Measurements from ENCODE around the gene RNU6-8.

The RNU6-8 gene

GRCh38 chr14:32189811-32190210 is 13.3 kb downstream of the RNU6-8 start:
- Histone ChIP-seq H3K27me3 (replicated peaks; ENCODE audit: control insufficient read depth, insufficient read depth, low read length) (no peaks in the 10 kb centered on the region), H3K9ac (ENCODE audit: low read length) (no peak overlapping the region), H3K4me1 (ENCODE audit: control insufficient read depth, insufficient read depth, low read length) (no peaks in the 10 kb centered on the region), H3K36me3 (ENCODE audit: control insufficient read depth, insufficient read depth, low read length, severe bottlenecking) (no peaks in the 10 kb centered on the region), H3K4me3 (ENCODE audit: low read length) (no peak overlapping the region), H3K9me3 (ENCODE audit: control insufficient read depth, low read length) (peaks cover 8% of the 10 kb centered on the region)
- no peak for DNase-seq (ENCODE audit: low read depth)

- no peak overlapping the region for H3K4me3 ChIP-seq (ENCODE audit: low read length)
- H3K36me3 ChIP-seq (ENCODE audit: control insufficient read depth, insufficient read depth, low read length, severe bottlenecking): no peaks in the 10 kb centered on the region
- peaks cover 15% of the 10 kb centered on the region for H3K9me3 ChIP-seq (ENCODE audit: control insufficient read depth, low read length)
- no peaks in the 10 kb centered on the region for H3K4me1 ChIP-seq (ENCODE audit: control insufficient read depth, insufficient read depth, low read length)
- DNase-seq (ENCODE audit: low read depth): no peak
- H3K27me3 ChIP-seq (replicated peaks; ENCODE audit: control insufficient read depth, insufficient read depth, low read length): no peaks in the 10 kb centered on the region
- no peak overlapping the region for H3K9ac ChIP-seq (ENCODE audit: low read length)
These were observed 16.8 kb downstream of the RNU6-8 start for GRCh38 chr14:32186248-32186647.

GRCh38 chr14:32185097-32185496 is 18.0 kb downstream of the RNU6-8 start:
- Histone ChIP-seq H3K9me3 (ENCODE audit: control insufficient read depth, low read length) (peaks cover 19% of the 10 kb centered on the region), H3K4me1 (ENCODE audit: control insufficient read depth, insufficient read depth, low read length) (no peaks in the 10 kb centered on the region), H3K9ac (ENCODE audit: low read length) (no peak overlapping the region), H3K4me3 (ENCODE audit: low read length) (no peak overlapping the region), H3K27me3 (replicated peaks; ENCODE audit: control insufficient read depth, insufficient read depth, low read length) (no peaks in the 10 kb centered on the region), H3K36me3 (ENCODE audit: control insufficient read depth, insufficient read depth, low read length, severe bottlenecking) (no peaks in the 10 kb centered on the region)
- no peak for DNase-seq (ENCODE audit: low read depth)

GRCh38 chr14:32183151-32184058 is 19.7 kb downstream of the RNU6-8 start:
- no peaks in the 10 kb centered on the region for H3K27me3 ChIP-seq (replicated peaks; ENCODE audit: control insufficient read depth, insufficient read depth, low read length)
- no peaks in the 10 kb centered on the region for H3K36me3 ChIP-seq (ENCODE audit: control insufficient read depth, insufficient read depth, low read length, severe bottlenecking)
- no peaks in the 10 kb centered on the region for H3K4me1 ChIP-seq (ENCODE audit: control insufficient read depth, insufficient read depth, low read length)
- H3K4me3 ChIP-seq (ENCODE audit: low read length): no peak overlapping the region
- H3K9ac ChIP-seq (ENCODE audit: low read length): no peak overlapping the region
- no peak for DNase-seq (ENCODE audit: low read depth)
- peaks cover 36% of the 10 kb centered on the region for H3K9me3 ChIP-seq (ENCODE audit: control insufficient read depth, low read length)

- no peaks in the 10 kb centered on the region for H3K27me3 ChIP-seq (replicated peaks; ENCODE audit: control insufficient read depth, insufficient read depth, low read length)
- DNase-seq (ENCODE audit: low read depth): no peak
- no peaks in the 10 kb centered on the region for H3K36me3 ChIP-seq (ENCODE audit: control insufficient read depth, insufficient read depth, low read length, severe bottlenecking)
- H3K9me3 ChIP-seq (ENCODE audit: control insufficient read depth, low read length): no peaks in the 10 kb centered on the region
- no peaks in the 10 kb centered on the region for H3K4me1 ChIP-seq (ENCODE audit: control insufficient read depth, insufficient read depth, low read length)
- H3K4me3 ChIP-seq (ENCODE audit: low read length): no peak overlapping the region
- no peak overlapping the region for H3K9ac ChIP-seq (ENCODE audit: low read length)
These were observed 31.6 kb downstream of the RNU6-8 start for GRCh38 chr14:32171469-32171868.

- no peaks in the 10 kb centered on the region for H3K36me3 ChIP-seq (ENCODE audit: control insufficient read depth, insufficient read depth, low read length, severe bottlenecking)
- no peak for DNase-seq (ENCODE audit: low read depth)
- H3K4me1 ChIP-seq (ENCODE audit: control insufficient read depth, insufficient read depth, low read length): no peaks in the 10 kb centered on the region
- no peak overlapping the region for H3K4me3 ChIP-seq (ENCODE audit: low read length)
- H3K9ac ChIP-seq (ENCODE audit: low read length): no peak overlapping the region
- no peaks in the 10 kb centered on the region for H3K9me3 ChIP-seq (ENCODE audit: control insufficient read depth, low read length)
- no peaks in the 10 kb centered on the region for H3K27me3 ChIP-seq (replicated peaks; ENCODE audit: control insufficient read depth, insufficient read depth, low read length)
These were observed 33.9 kb downstream of the RNU6-8 start for GRCh38 chr14:32169191-32169590.

- H3K36me3 ChIP-seq (ENCODE audit: control insufficient read depth, insufficient read depth, low read length, severe bottlenecking): no peaks in the 10 kb centered on the region
- H3K4me3 ChIP-seq (ENCODE audit: low read length): no peak overlapping the region
- no peaks in the 10 kb centered on the region for H3K27me3 ChIP-seq (replicated peaks; ENCODE audit: control insufficient read depth, insufficient read depth, low read length)
- H3K9ac ChIP-seq (ENCODE audit: low read length): no peak overlapping the region
- no peaks in the 10 kb centered on the region for H3K9me3 ChIP-seq (ENCODE audit: control insufficient read depth, low read length)
- H3K4me1 ChIP-seq (ENCODE audit: control insufficient read depth, insufficient read depth, low read length): no peaks in the 10 kb centered on the region
- no peak for DNase-seq (ENCODE audit: low read depth)
These were observed 35.2 kb downstream of the RNU6-8 start for GRCh38 chr14:32167907-32168306.

- no peak overlapping the region for H3K9ac ChIP-seq (ENCODE audit: low read length)
- no peak overlapping the region for H3K4me3 ChIP-seq (ENCODE audit: low read length)
- H3K36me3 ChIP-seq (ENCODE audit: control insufficient read depth, insufficient read depth, low read length, severe bottlenecking): no peaks in the 10 kb centered on the region
- DNase-seq (ENCODE audit: low read depth): no peak
- no peaks in the 10 kb centered on the region for H3K4me1 ChIP-seq (ENCODE audit: control insufficient read depth, insufficient read depth, low read length)
- H3K9me3 ChIP-seq (ENCODE audit: control insufficient read depth, low read length): no peaks in the 10 kb centered on the region
- H3K27me3 ChIP-seq (replicated peaks; ENCODE audit: control insufficient read depth, insufficient read depth, low read length): no peaks in the 10 kb centered on the region
These were observed 36.1 kb downstream of the RNU6-8 start for GRCh38 chr14:32166924-32167323.

- H3K9ac ChIP-seq (ENCODE audit: low read length): no peak overlapping the region
- H3K36me3 ChIP-seq (ENCODE audit: control insufficient read depth, insufficient read depth, low read length, severe bottlenecking): no peaks in the 10 kb centered on the region
- H3K9me3 ChIP-seq (ENCODE audit: control insufficient read depth, low read length): no peaks in the 10 kb centered on the region
- no peak overlapping the region for H3K4me3 ChIP-seq (ENCODE audit: low read length)
- H3K4me1 ChIP-seq (ENCODE audit: control insufficient read depth, insufficient read depth, low read length): no peaks in the 10 kb centered on the region
- no peak for DNase-seq (ENCODE audit: low read depth)
- H3K27me3 ChIP-seq (replicated peaks; ENCODE audit: control insufficient read depth, insufficient read depth, low read length): no peaks in the 10 kb centered on the region
These were observed 37.0 kb downstream of the RNU6-8 start for GRCh38 chr14:32166029-32166428.
